ENCODE data around the gene CENPX.
A peak's percentile ranks its signal among the peaks of the same experiment; 100 is the strongest.
"Not testable (repeated sequence)": the region's sequence is repeated elsewhere in the genome, so short reads cannot be mapped to it uniquely, and the experiment has no call there.

The CENPX gene

GRCh38 chr17:82038796-82039409 is 16.2 kb upstream of the CENPX start:
- not testable (repeated sequence) for DNase-seq

- DNase-seq: no peak
These were observed 15.2 kb upstream of the CENPX start for GRCh38 chr17:82037889-82038195.

- peak; percentile 96 for DNase-seq
These were observed 14.6 kb upstream of the CENPX start, which contains the start of gene DCXR for GRCh38 chr17:82037092-82037888. Gene DCXR (minus strand): TSS chr17:82037697. CDS start chr17:82037682, 15 bp downstream.

- no peak for DNase-seq
These were observed 14.0 kb upstream of the CENPX start for GRCh38 chr17:82036634-82037091.

GRCh38 chr17:82035956-82036633 is 13.4 kb upstream of the CENPX start:
- DNase-seq: no peak

- DNase-seq: no peak
These were observed 12.8 kb upstream of the CENPX start for GRCh38 chr17:82035488-82035887.

- DNase-seq: no peak
These were observed 11.8 kb upstream of the CENPX start for GRCh38 chr17:82034371-82035011.

- no peak for DNase-seq
These were observed 10.8 kb upstream of the CENPX start for GRCh38 chr17:82033359-82034085.

- DNase-seq: peak; percentile 51
These were observed 9.4 kb upstream of the CENPX start for GRCh38 chr17:82031885-82032627.

- DNase-seq: no peak
These were observed 8.7 kb upstream of the CENPX start, which contains the start of gene RAC3 for GRCh38 chr17:82031303-82031884. Gene RAC3 (plus strand): TSS chr17:82031678. CDS start chr17:82031762, 84 bp downstream.

GRCh38 chr17:82030470-82031302 is 8.0 kb upstream of the CENPX start:
- peak; percentile 85 for DNase-seq

GRCh38 chr17:82029990-82030469 is 7.4 kb upstream of the CENPX start:
- no peak for DNase-seq

- DNase-seq: no peak
These were observed 6.7 kb upstream of the CENPX start for GRCh38 chr17:82029391-82029790.

- DNase-seq: no peak
These were observed 6.3 kb upstream of the CENPX start for GRCh38 chr17:82028966-82029365.

GRCh38 chr17:82028246-82028645 is 5.6 kb upstream of the CENPX start:
- no peak for DNase-seq

- DNase-seq: no peak
These were observed 2.9 kb upstream of the CENPX start for GRCh38 chr17:82025401-82026107.

GRCh38 chr17:82024859-82025258 is 2.2 kb upstream of the CENPX start:
- no peak for DNase-seq

GRCh38 chr17:82023447-82024241 is 966 bp upstream of the CENPX start:
- no peak for DNase-seq

- peak; percentile 100 for DNase-seq
These were observed 336 bp upstream of the CENPX start, which contains the start of gene LRRC45 for GRCh38 chr17:82022981-82023446. Gene LRRC45 (plus strand): TSS chr17:82023305. CDS start chr17:82023644, 339 bp downstream.

Data from CD4-positive, alpha-beta T cell treated with Interleukin-12 subunit alpha and Interleukin-12 subunit beta, for 1 hour (primary cell).